GM23338 (cell line): Measurements from ENCODE around the gene MED28. TPM values are rescaled to one million over a fixed set of nuclear protein-coding genes. Genes with fewer than 3 reads are reported as not detected.
A peak's percentile ranks its signal among the peaks of the same experiment; 100 is the strongest.

Source experiments
- ATAC-seq: fragments of 200-7000 bp; cut with Tn5 transposase; 3 replicates; pipeline ENCODE4 v1.9.1; 2020
- DNase-seq: peaks from one replicate; pipeline ENCODE4 v3.0.0-alpha.2; 2015; ENCODE audit warnings: low spot score
- H2AFZ ChIP-seq: fragments of 200-600 bp; sonication (generic); 2 replicates; pipeline ENCODE4 v1.8.0; 2016; ENCODE audit warnings: antibody characterized with exemption, mild to moderate bottlenecking, moderate library complexity
- H3F3A ChIP-seq: fragments of 200-600 bp; sonication (generic); replicated peaks from 2 replicates; pipeline ENCODE4 v1.8.0; 2017; ENCODE audit warnings: antibody characterized with exemption, mixed run types, low read depth
- H3K27ac ChIP-seq: fragments of 200-600 bp; sonication (generic); 2 replicates; pipeline ENCODE4 v1.6.1; 2016; ENCODE audit warnings: low read depth
- H3K27me3 ChIP-seq: fragments of 200-600 bp; sonication (generic); 2 replicates; pipeline ENCODE4 v1.8.0; 2016; ENCODE audit warnings: mild to moderate bottlenecking, mixed run types, moderate library complexity; ENCODE audit not compliant: insufficient read depth
- H3K36me3 ChIP-seq: fragments of 200-600 bp; sonication (generic); 2 replicates; pipeline ENCODE4 v1.8.0; 2016; ENCODE audit warnings: mild to moderate bottlenecking; ENCODE audit not compliant: insufficient read depth
- H3K4me1 ChIP-seq: fragments of 200-600 bp; sonication (generic); 2 replicates; pipeline ENCODE4 v1.8.0; 2016; ENCODE audit warnings: mild to moderate bottlenecking, moderate library complexity; ENCODE audit not compliant: insufficient read depth
- H3K4me2 ChIP-seq: fragments of 200-600 bp; sonication (generic); 2 replicates; pipeline ENCODE4 v1.7.1; 2017; ENCODE audit warnings: mixed run types
- H3K4me3 ChIP-seq: fragments of 200-600 bp; sonication (generic); 2 replicates; pipeline ENCODE4 v1.6.1; 2016; ENCODE audit warnings: mixed run types
- H3K79me2 ChIP-seq: fragments of 200-600 bp; sonication (generic); replicated peaks from 2 replicates; pipeline ENCODE4 v1.8.0; 2017; ENCODE audit warnings: mild to moderate bottlenecking; ENCODE audit not compliant: insufficient read depth
- H3K9me2 ChIP-seq: fragments of 200-600 bp; sonication (generic); 2 replicates; pipeline ENCODE4 v1.8.0; 2017; ENCODE audit not compliant: insufficient read depth
- H4K20me1 ChIP-seq: fragments of 200-600 bp; sonication (generic); replicated peaks from 2 replicates; pipeline ENCODE4 v1.8.0; 2017; ENCODE audit warnings: mild to moderate bottlenecking; ENCODE audit not compliant: insufficient read depth
- H3K27ac Mint-ChIP-seq: 2 replicates; pipeline ENCODE4 v1.8.0; 2020; ENCODE audit warnings: inconsistent platforms, mild to moderate bottlenecking, moderate library complexity, mixed read lengths
- H3K27me3 Mint-ChIP-seq: 3 replicates; pipeline ENCODE4 v1.8.0; 2022; ENCODE audit warnings: low read depth, mild to moderate bottlenecking, moderate library complexity, mixed read lengths, inconsistent platforms; ENCODE audit not compliant: insufficient read depth, poor library complexity
- H3K36me3 Mint-ChIP-seq: 3 replicates; pipeline ENCODE4 v1.8.0; 2021; ENCODE audit warnings: low read depth, mild to moderate bottlenecking, inconsistent platforms, moderate library complexity, mixed read lengths
- H3K4me1 Mint-ChIP-seq: 3 replicates; pipeline ENCODE4 v1.8.0; 2020; ENCODE audit warnings: mild to moderate bottlenecking, inconsistent platforms, mixed read lengths
- H3K4me3 Mint-ChIP-seq: 3 replicates; pipeline ENCODE4 v1.8.0; 2021; ENCODE audit warnings: moderate library complexity, mild to moderate bottlenecking, inconsistent platforms, mixed read lengths
- H3K9me3 Mint-ChIP-seq: 3 replicates; pipeline ENCODE4 v1.8.0; 2020; ENCODE audit warnings: moderate library complexity, mild to moderate bottlenecking, inconsistent platforms, mixed read lengths
- CREB1 ChIP-seq: fragments of 250-450 bp; sonication (Bioruptor Pico); IDR thresholded peaks from 2 replicates; pipeline ENCODE4 v1.5.0; 2020; ENCODE audit warnings: low read depth, mild to moderate bottlenecking, moderate library complexity
- EZH2 ChIP-seq: fragments of 200-600 bp; sonication (generic); IDR thresholded peaks from one replicate; pipeline ENCODE4 v1.8.0; 2017; ENCODE audit warnings: antibody characterized with exemption, mild to moderate bottlenecking, low read depth; ENCODE audit not compliant: unreplicated experiment
- EZH2phosphoT487 ChIP-seq: fragments of 200-600 bp; sonication (generic); IDR thresholded peaks from one replicate; pipeline ENCODE4 v1.8.1; 2018; ENCODE audit warnings: antibody characterized with exemption; ENCODE audit not compliant: unreplicated experiment
- JUNB ChIP-seq: IDR thresholded peaks from one replicate; pipeline ENCODE4 v1.6.1; 2016; ENCODE audit warnings: antibody characterized with exemption; ENCODE audit not compliant: unreplicated experiment
- NANOG ChIP-seq: IDR thresholded peaks from 2 replicates; pipeline ENCODE4 v1.6.1; 2016; ENCODE audit warnings: antibody characterized with exemption, borderline replicate concordance
- POLR2AphosphoS5 ChIP-seq: IDR thresholded peaks from 2 replicates; pipeline ENCODE4 v1.6.1; 2016; ENCODE audit warnings: antibody characterized with exemption, low read depth
- STAT1 ChIP-seq: IDR thresholded peaks from one replicate; pipeline ENCODE4 v1.6.1; 2016; ENCODE audit warnings: antibody characterized with exemption; ENCODE audit not compliant: unreplicated experiment
- long read RNA-seq: library from polyadenylated mRNA; unstranded; transcript quantifications from one replicate; pipeline ENCODE4 v2.0.0, GENCODE V29; 2020; ENCODE audit not compliant: unreplicated experiment
- polyA plus RNA-seq: library from polyadenylated mRNA; unstranded; fragments of >200 nt; fragmentation: Nextera tagmentation; extraction: Ambion mirVana; gene quantifications from 2 replicates; pipeline ENCODE4 v1.2.1, GENCODE V29; 2016
- total RNA-seq: library from RNA; depleted of rRNA; stranded (reverse); fragments of >200 nt; shearing (Covaris generic); gene quantifications from 2 replicates; pipeline ENCODE4 v1.2.3, GENCODE V29; 2014; rRNA removed
- TF ChIP-seq, protein P1 (sequence below): IDR thresholded peaks from 2 replicates; pipeline ENCODE4 v1.6.1; 2016; ENCODE audit warnings: antibody characterized with exemption
- TF ChIP-seq, protein P2 (sequence below): IDR thresholded peaks from one replicate; pipeline ENCODE4 v1.6.1; 2018; ENCODE audit warnings: antibody characterized with exemption; ENCODE audit not compliant: unreplicated experiment
- TF ChIP-seq, protein P3 (sequence below), 2 experiments: fragments of 200-600 bp in 1 of 2; sonication (generic) in 1 of 2; conservative IDR thresholded peaks; 2 replicates each; pipeline versions ENCODE4 v1.5.1 to v1.6.1; 2016 to 2017; ENCODE audit warnings: antibody characterized with exemption in 2 of 2, low read depth in 2 of 2, mild to moderate bottlenecking in 2 of 2, moderate library complexity in 1 of 2

The MED28 gene, protein sequence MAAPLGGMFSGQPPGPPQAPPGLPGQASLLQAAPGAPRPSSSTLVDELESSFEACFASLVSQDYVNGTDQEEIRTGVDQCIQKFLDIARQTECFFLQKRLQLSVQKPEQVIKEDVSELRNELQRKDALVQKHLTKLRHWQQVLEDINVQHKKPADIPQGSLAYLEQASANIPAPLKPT
- 24.0 and 25.8 TPM in 2 replicates for total RNA-seq
- polyA plus RNA-seq, result 51.9 and 60.9 TPM in 2 replicates
- long read RNA-seq, full-length matches to known transcripts, result 86 of 92 reads
- long read RNA-seq, partial matches to known transcripts, result 1 of 92 reads
- long read RNA-seq, other reads (novel, unspliced or antisense), result 5 of 92 reads

DNA sequence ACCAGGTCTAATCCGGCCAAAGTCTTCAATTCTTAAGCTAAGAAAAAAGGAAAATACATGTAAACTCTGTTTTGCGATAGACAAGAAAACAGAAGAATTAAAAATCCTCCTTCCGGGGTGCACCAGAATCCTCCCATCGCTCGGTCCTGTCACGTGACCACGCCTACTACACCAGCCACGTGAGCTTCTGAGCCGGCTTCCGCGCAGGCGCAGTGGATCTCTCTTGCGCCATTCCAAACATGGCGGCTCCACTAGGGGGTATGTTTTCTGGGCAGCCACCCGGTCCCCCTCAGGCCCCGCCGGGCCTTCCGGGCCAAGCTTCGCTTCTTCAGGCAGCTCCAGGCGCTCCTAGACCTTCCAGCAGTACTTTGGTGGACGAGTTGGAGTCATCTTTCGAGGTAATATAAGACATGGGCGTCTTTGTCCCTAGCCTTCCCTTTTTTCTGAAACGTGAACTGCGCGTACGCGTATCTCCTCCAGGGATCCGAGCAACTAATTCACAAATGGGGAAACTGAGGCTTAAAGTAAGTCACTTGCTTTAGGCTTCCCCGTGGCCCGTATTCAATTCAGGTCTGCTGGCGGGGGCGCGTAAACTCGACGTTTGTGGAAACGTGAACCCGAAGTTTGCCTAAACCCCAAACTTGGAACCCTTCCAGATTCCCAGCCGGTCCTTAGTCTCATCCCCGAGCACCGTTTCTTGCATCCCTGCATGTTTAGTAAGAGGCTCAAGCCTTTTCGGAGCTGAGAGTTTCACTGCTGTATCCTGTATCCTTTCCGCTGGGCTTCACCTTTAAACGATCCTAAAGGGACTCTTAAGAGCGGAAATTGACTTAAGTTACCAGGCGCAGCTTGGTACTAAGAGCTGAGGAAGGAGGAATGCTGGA is at the start of gene MED28:
TSS of gene MED28 (plus strand) at position 226 of the 884 bp plus-strand sequence. CDS start at position 240, 14 bp downstream.
- Histone ChIP-seq H2AFZ (peak within 1 kb of the TSS; percentile 88), H3K9me2 (no peaks in the 10 kb centered on the region), H3K4me3 (peak within 1 kb of the TSS; percentile 95), H3K36me3 (0 out of 2 replicates have a peak, but pooled peaks cover 4% of the 10 kb centered on the region), H3K79me2 (peaks cover 51% of the 10 kb centered on the region), H3K27me3 (no peaks in the 10 kb centered on the region), H4K20me1 (peaks cover 36% of the 10 kb centered on the region), H3K27ac (peak within 1 kb of the TSS; percentile 55), H3F3A (no peaks in the 10 kb centered on the region), H3K4me2 (peak within 1 kb of the TSS; percentile 96), H3K4me1 (peaks cover 10% of the 10 kb centered on the region; the same call in 1 of the 2 replicates)
- TF ChIP-seq STAT1 (no peak), EZH2phosphoT487 (no peak), POLR2AphosphoS5 (peak; percentile 68; the same call in 1 of the 2 replicates), CREB1 (CRISPR knock-in tag) (peak; percentile 51)
- TF ChIP-seq, protein P1, sequence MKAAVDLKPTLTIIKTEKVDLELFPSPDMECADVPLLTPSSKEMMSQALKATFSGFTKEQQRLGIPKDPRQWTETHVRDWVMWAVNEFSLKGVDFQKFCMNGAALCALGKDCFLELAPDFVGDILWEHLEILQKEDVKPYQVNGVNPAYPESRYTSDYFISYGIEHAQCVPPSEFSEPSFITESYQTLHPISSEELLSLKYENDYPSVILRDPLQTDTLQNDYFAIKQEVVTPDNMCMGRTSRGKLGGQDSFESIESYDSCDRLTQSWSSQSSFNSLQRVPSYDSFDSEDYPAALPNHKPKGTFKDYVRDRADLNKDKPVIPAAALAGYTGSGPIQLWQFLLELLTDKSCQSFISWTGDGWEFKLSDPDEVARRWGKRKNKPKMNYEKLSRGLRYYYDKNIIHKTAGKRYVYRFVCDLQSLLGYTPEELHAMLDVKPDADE, result peak; percentile 46; the same call in 1 of the 2 replicates
- TF ChIP-seq, protein P2, sequence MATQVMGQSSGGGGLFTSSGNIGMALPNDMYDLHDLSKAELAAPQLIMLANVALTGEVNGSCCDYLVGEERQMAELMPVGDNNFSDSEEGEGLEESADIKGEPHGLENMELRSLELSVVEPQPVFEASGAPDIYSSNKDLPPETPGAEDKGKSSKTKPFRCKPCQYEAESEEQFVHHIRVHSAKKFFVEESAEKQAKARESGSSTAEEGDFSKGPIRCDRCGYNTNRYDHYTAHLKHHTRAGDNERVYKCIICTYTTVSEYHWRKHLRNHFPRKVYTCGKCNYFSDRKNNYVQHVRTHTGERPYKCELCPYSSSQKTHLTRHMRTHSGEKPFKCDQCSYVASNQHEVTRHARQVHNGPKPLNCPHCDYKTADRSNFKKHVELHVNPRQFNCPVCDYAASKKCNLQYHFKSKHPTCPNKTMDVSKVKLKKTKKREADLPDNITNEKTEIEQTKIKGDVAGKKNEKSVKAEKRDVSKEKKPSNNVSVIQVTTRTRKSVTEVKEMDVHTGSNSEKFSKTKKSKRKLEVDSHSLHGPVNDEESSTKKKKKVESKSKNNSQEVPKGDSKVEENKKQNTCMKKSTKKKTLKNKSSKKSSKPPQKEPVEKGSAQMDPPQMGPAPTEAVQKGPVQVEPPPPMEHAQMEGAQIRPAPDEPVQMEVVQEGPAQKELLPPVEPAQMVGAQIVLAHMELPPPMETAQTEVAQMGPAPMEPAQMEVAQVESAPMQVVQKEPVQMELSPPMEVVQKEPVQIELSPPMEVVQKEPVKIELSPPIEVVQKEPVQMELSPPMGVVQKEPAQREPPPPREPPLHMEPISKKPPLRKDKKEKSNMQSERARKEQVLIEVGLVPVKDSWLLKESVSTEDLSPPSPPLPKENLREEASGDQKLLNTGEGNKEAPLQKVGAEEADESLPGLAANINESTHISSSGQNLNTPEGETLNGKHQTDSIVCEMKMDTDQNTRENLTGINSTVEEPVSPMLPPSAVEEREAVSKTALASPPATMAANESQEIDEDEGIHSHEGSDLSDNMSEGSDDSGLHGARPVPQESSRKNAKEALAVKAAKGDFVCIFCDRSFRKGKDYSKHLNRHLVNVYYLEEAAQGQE, result no peak
- peaks cover 30% of the 10 kb centered on the region for H3K36me3 Mint-ChIP-seq
- DNase-seq (peak; percentile 97), ATAC-seq (peak; percentile 89)
- peaks cover 18% of the 10 kb centered on the region for H3K4me1 Mint-ChIP-seq
- H3K27me3 Mint-ChIP-seq, result peaks cover 15% of the 10 kb centered on the region
- no peaks in the 10 kb centered on the region; the same call in 2 of the 3 replicates for H3K9me3 Mint-ChIP-seq
- peak within 1 kb of the TSS; percentile 97 for H3K4me3 Mint-ChIP-seq
- peak within 1 kb of the TSS; percentile 99 for H3K27ac Mint-ChIP-seq

DNA sequence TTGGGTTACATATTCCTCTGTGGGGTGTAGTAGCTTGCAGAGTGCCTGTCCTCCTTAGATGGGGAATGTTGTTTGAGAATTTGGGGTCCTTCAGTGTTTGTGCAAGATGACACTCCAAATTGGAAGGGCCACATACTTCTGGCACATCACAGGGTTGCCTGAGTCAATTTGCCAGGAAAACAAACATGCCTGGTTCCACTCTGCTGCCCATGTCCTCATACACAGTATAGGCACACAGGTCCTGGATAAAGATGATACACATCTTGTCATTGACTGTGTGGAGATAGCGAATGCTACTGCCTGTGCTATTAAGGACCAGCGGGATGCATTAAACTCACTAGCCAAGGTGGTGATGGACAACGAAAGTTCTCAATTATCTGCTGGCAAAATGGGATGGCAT is 48.6 kb upstream of the MED28 start:
- H3K4me3 ChIP-seq, result no peak overlapping the region
- no peaks in the 10 kb centered on the region for H3F3A ChIP-seq
- no peak overlapping the region for H3K27ac ChIP-seq
- ATAC-seq (no peak), DNase-seq (no peak)
- no peaks in the 10 kb centered on the region for H3K9me2 ChIP-seq
- no peak overlapping the region for H2AFZ ChIP-seq
- Mint-ChIP-seq H3K27ac (no peak overlapping the region), H3K4me3 (no peak overlapping the region), H3K27me3 (peaks cover 5% of the 10 kb centered on the region), H3K9me3 (no peaks in the 10 kb centered on the region), H3K36me3 (no peaks in the 10 kb centered on the region; the same call in 2 of the 3 replicates), H3K4me1 (no peaks in the 10 kb centered on the region; the same call in 1 of the 3 replicates)
- no peaks in the 10 kb centered on the region for H3K79me2 ChIP-seq
- no peaks in the 10 kb centered on the region for H3K27me3 ChIP-seq
- no peaks in the 10 kb centered on the region for H4K20me1 ChIP-seq
- no peak overlapping the region for H3K4me2 ChIP-seq
- H3K4me1 ChIP-seq, result no peaks in the 10 kb centered on the region
- H3K36me3 ChIP-seq, result no peaks in the 10 kb centered on the region
- TF ChIP-seq, protein P2, result no peak
- TF ChIP-seq NANOG (no peak), JUNB (no peak), EZH2phosphoT487 (no peak), EZH2 (no peak), STAT1 (no peak)
- TF ChIP-seq, protein P3, sequence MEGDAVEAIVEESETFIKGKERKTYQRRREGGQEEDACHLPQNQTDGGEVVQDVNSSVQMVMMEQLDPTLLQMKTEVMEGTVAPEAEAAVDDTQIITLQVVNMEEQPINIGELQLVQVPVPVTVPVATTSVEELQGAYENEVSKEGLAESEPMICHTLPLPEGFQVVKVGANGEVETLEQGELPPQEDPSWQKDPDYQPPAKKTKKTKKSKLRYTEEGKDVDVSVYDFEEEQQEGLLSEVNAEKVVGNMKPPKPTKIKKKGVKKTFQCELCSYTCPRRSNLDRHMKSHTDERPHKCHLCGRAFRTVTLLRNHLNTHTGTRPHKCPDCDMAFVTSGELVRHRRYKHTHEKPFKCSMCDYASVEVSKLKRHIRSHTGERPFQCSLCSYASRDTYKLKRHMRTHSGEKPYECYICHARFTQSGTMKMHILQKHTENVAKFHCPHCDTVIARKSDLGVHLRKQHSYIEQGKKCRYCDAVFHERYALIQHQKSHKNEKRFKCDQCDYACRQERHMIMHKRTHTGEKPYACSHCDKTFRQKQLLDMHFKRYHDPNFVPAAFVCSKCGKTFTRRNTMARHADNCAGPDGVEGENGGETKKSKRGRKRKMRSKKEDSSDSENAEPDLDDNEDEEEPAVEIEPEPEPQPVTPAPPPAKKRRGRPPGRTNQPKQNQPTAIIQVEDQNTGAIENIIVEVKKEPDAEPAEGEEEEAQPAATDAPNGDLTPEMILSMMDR (conservative IDR thresholded peaks at IDR 0.05; ENCODE audit: low read depth in 2 of 2), result no peak
